Mesothelial cell of epicardium (in vitro differentiated cells): ENCODE data around the gene ATXN2. TPM values are rescaled to one million over a fixed set of nuclear protein-coding genes. Genes with fewer than 3 reads are reported as not detected.

ENCODE experiments used
- DNase-seq, 2 experiments: peaks; one replicate each; pipeline ENCODE4 v3.0.0; 2021; ENCODE audit warnings: low spot score in 2 of 2; ENCODE audit not compliant: unreplicated experiment in 2 of 2
- H3K27ac Mint-ChIP-seq: 2 replicates; pipeline ENCODE4 v1.8.0; 2021; ENCODE audit warnings: mixed read lengths
- H3K27me3 Mint-ChIP-seq: 2 replicates; pipeline ENCODE4 v1.8.0; 2021; ENCODE audit warnings: low read depth, mixed read lengths
- H3K36me3 Mint-ChIP-seq: 2 replicates; pipeline ENCODE4 v1.8.0; 2021; ENCODE audit warnings: mixed read lengths
- H3K4me1 Mint-ChIP-seq: 2 replicates; pipeline ENCODE4 v1.8.0; 2021; ENCODE audit warnings: mixed read lengths
- H3K4me3 Mint-ChIP-seq: 2 replicates; pipeline ENCODE4 v1.8.0; 2021; ENCODE audit warnings: mild to moderate bottlenecking, moderate library complexity, mixed read lengths
- H3K9me3 Mint-ChIP-seq: 2 replicates; pipeline ENCODE4 v1.8.0; 2021; ENCODE audit warnings: mixed read lengths
- CTCF ChIP-seq: fragments of 200-600 bp; sonication (generic); IDR thresholded peaks from one replicate; pipeline ENCODE4 v1.5.0; 2021; ENCODE audit warnings: antibody characterized with exemption; ENCODE audit not compliant: unreplicated experiment
- total RNA-seq: library from RNA; stranded (reverse); gene quantifications from 3 replicates; pipeline ENCODE4 v1.2.1, GENCODE V29; 2021

The ATXN2 gene
- total RNA-seq, 1 donor from 2014 or later, result 152 TPM

DNA sequence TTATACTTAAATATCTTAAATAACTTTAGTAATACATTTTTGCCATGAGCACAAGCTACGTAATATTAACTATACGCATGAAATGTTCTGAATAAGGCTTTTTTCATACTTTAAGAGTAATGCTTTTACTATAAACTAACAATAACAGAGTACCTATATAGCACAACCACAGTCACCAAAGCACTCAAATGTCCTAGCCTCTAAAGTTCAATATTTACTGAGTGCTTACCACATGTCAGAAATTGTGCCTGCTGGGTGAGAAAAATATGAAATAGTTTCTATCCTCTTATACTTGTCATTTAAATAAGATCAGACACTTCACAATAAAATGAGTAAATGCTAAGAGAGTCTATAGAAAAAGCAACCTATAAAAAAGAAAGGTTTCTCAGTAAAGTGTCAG is 110.3 kb downstream of the ATXN2 start:
- Mint-ChIP-seq H3K27ac (peak overlapping the region; percentile 37), H3K4me1 (peaks cover 7% of the 10 kb centered on the region), H3K36me3 (peaks cover 38% of the 10 kb centered on the region), H3K4me3 (no peak overlapping the region), H3K9me3 (no peaks in the 10 kb centered on the region), H3K27me3 (no peaks in the 10 kb centered on the region)
- DNase-seq, result no peak
- TF ChIP-seq CTCF, result no peak

- Mint-ChIP-seq H3K27ac (peak overlapping the region; percentile 82), H3K9me3 (no peaks in the 10 kb centered on the region), H3K36me3 (peaks cover 38% of the 10 kb centered on the region), H3K4me3 (no peak overlapping the region), H3K4me1 (peaks cover 7% of the 10 kb centered on the region), H3K27me3 (no peaks in the 10 kb centered on the region)
- TF ChIP-seq CTCF, result no peak
- no peak for DNase-seq
These were observed 110.8 kb downstream of the ATXN2 start for GRCh38 chr12:111488271-111488670.

GRCh38 chr12:111482462-111482861 is 116.7 kb downstream of the ATXN2 start:
- Mint-ChIP-seq H3K27ac (no peak overlapping the region), H3K4me1 (no peaks in the 10 kb centered on the region), H3K27me3 (no peaks in the 10 kb centered on the region), H3K36me3 (peaks cover 39% of the 10 kb centered on the region), H3K9me3 (no peaks in the 10 kb centered on the region), H3K4me3 (no peak overlapping the region)
- TF ChIP-seq CTCF, result no peak
- no peak for DNase-seq

DNA sequence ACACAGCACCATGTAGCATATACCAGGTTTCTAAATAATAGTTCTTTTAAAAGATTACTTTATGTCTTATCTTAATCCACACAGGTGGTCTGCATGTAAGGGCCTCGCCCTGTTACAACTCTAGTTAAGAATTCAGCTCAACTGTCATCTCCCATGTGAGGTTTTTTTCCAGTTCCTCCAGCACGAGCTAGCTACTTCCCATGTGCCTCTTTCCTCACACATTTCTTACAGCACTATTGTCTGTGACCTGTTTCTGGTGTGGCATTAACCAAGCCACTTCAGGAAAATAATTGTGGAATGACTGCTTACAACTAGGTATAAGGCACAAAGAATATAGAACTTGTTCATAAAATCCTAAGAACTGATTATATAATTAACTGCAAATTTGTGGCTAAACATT is 127.9 kb downstream of the ATXN2 start:
- peaks cover 47% of the 10 kb centered on the region for H3K36me3 Mint-ChIP-seq
- no peak for DNase-seq

GRCh38 chr12:111469401-111469800 is 129.7 kb downstream of the ATXN2 start:
- no peak for TF ChIP-seq CTCF
- no peaks in the 10 kb centered on the region for H3K27me3 Mint-ChIP-seq
- no peaks in the 10 kb centered on the region for H3K9me3 Mint-ChIP-seq
- H3K4me3 Mint-ChIP-seq, result no peak overlapping the region
- no peak for DNase-seq
- peaks cover 39% of the 10 kb centered on the region for H3K36me3 Mint-ChIP-seq
- H3K4me1 Mint-ChIP-seq, result no peaks in the 10 kb centered on the region
- no peak overlapping the region for H3K27ac Mint-ChIP-seq

More for the DNA sequence above, 127.9 kb downstream of the ATXN2 start:
- no peaks in the 10 kb centered on the region for H3K4me1 Mint-ChIP-seq
- H3K4me3 Mint-ChIP-seq, result no peak overlapping the region
- H3K27ac Mint-ChIP-seq, result no peak overlapping the region
- no peak for TF ChIP-seq CTCF
- H3K9me3 Mint-ChIP-seq, result no peaks in the 10 kb centered on the region
- H3K27me3 Mint-ChIP-seq, result no peaks in the 10 kb centered on the region

- TF ChIP-seq CTCF, result no peak
- H3K27ac Mint-ChIP-seq, result no peak overlapping the region
- no peak for DNase-seq
- H3K36me3 Mint-ChIP-seq, result peaks cover 33% of the 10 kb centered on the region
- H3K4me1 Mint-ChIP-seq, result no peaks in the 10 kb centered on the region
- no peaks in the 10 kb centered on the region for H3K9me3 Mint-ChIP-seq
- H3K4me3 Mint-ChIP-seq, result no peak overlapping the region
- no peaks in the 10 kb centered on the region for H3K27me3 Mint-ChIP-seq
These were observed 131.3 kb downstream of the ATXN2 start for GRCh38 chr12:111467857-111468241.
